SK-N-DZ (cell line): Measurements from ENCODE around the gene PLPPR3.

ENCODE experiments used
- DNase-seq: peaks from one replicate; pipeline ENCODE4 v3.0.0-alpha.2; 2015; ENCODE audit warnings: low spot score

PLPPR3 gene

GRCh38 chr19:808423-808775 lies 13.4 kb downstream of the PLPPR3 start:
- DNase-seq: no peak

- DNase-seq: no peak
Measured at GRCh38 chr19:807627-808422, 13.9 kb downstream of the PLPPR3 start.

- DNase-seq: no peak
Measured at GRCh38 chr19:806815-807421, 14.8 kb downstream of the PLPPR3 start.

GRCh38 chr19:805600-806550 lies 15.9 kb downstream of the PLPPR3 start:
- DNase-seq: no peak

GRCh38 chr19:805166-805551 lies 16.6 kb downstream of the PLPPR3 start:
- no peak for DNase-seq

GRCh38 chr19:804419-805165 lies 17.2 kb downstream of the PLPPR3 start:
- no peak for DNase-seq

GRCh38 chr19:803686-804418 lies 17.9 kb downstream of the PLPPR3 start:
- no peak for DNase-seq

GRCh38 chr19:803099-803561 lies 18.6 kb downstream of the PLPPR3 start:
- no peak for DNase-seq

- DNase-seq: no peak
Measured at GRCh38 chr19:802498-803098, 19.2 kb downstream of the PLPPR3 start.

- DNase-seq: no peak
Measured at GRCh38 chr19:801861-802497, 19.8 kb downstream of the PLPPR3 start.

GRCh38 chr19:801030-801860 lies 20.5 kb downstream of the PLPPR3 start:
- DNase-seq: no peak

GRCh38 chr19:800360-801029 lies 21.3 kb downstream of the PLPPR3 start:
- DNase-seq: no peak

- DNase-seq: peak; percentile 58
Measured at GRCh38 chr19:799076-799881, 22.5 kb downstream of the PLPPR3 start.

GRCh38 chr19:798415-799075 lies 23.2 kb downstream of the PLPPR3 start:
- no peak for DNase-seq

GRCh38 chr19:797528-798414 lies 24.0 kb downstream of the PLPPR3 start:
- DNase-seq: peak; percentile 86
